ENCODE data around the gene NRDC. TPM values are rescaled to one million over a fixed set of nuclear protein-coding genes. Genes with fewer than 3 reads are reported as not detected.

The NRDC gene
- polyA plus RNA-seq, 3 donors = 66.8 to 92.0 (median 74.3) TPM

- WGBS (ENCODE audit: insufficient coverage) = no CpG with 5 or more reads among the region's 2 CpGs
- no peak overlapping the region for H3K4me3 ChIP-seq (replicated peaks in 1 of 3; ENCODE audit: low read depth in 2 of 3, low read length in 3 of 3)
- no peak for DNase-seq
- intact Hi-C loops (cut with micrococcal nuclease) = no loop called here
- Mint-ChIP-seq H3K27me3 (ENCODE audit: low read depth in 3 of 3) (peaks cover 1 to 14% (median 2%) of the 10 kb centered on the region in 3 donors), H3K4me1 (no peaks in the 10 kb centered on the region), H3K36me3 (no peaks in the 10 kb centered on the region), H3K4me3 (no peak overlapping the region), H3K27ac (no peak overlapping the region), H3K9me3 (peaks cover 6 to 21% (median 15%) of the 10 kb centered on the region in 7 donors)
- no peak overlapping the region for H3K27ac ChIP-seq (ENCODE audit: low read depth in 1 of 2, low read length in 2 of 2)
- H2AFZ ChIP-seq (ENCODE audit: insufficient read depth, low read depth, low read length, poor library complexity, severe bottlenecking) = no peak overlapping the region
- H3K4me2 ChIP-seq (replicated peaks; ENCODE audit: extremely low read depth, low read length, poor library complexity, severe bottlenecking) = no peak overlapping the region
- no peaks in the 10 kb centered on the region for H3K79me2 ChIP-seq (ENCODE audit: insufficient read depth, low read length)
- H3K27me3 ChIP-seq (ENCODE audit: control insufficient read depth in 2 of 2, insufficient read depth in 2 of 2, low read length in 2 of 2) = peaks cover 0 to 3% of the 10 kb centered on the region in 2 donors
- TF ChIP-seq CTCF (IDR thresholded peaks at IDR 0.05) = no peak
- H4K20me1 ChIP-seq (ENCODE audit: insufficient read depth, low read length) = no peaks in the 10 kb centered on the region
- peaks cover 0 to 17% of the 10 kb centered on the region in 2 donors for H3K9me3 ChIP-seq (replicated peaks in 1 of 2; ENCODE audit: control insufficient read depth in 1 of 2, insufficient read depth in 1 of 2, low read length in 2 of 2)
- no peaks in the 10 kb centered on the region for H3K36me3 ChIP-seq (replicated peaks in 1 of 2; ENCODE audit: control insufficient read depth in 1 of 2, insufficient read depth in 2 of 2, low read length in 2 of 2)
- no peaks in the 10 kb centered on the region for H3K4me1 ChIP-seq (ENCODE audit: control insufficient read depth in 1 of 2, insufficient read depth in 2 of 2, low read length in 2 of 2)
- no peak overlapping the region for H3K9ac ChIP-seq (ENCODE audit: insufficient read depth, low read length, poor library complexity, severe bottlenecking)
Observed at GRCh38 chr1:51908499-51908898, 30.0 kb upstream of the NRDC start.

- peaks cover 1 to 17% (median 2%) of the 10 kb centered on the region in 3 donors for H3K27me3 Mint-ChIP-seq (ENCODE audit: low read depth in 3 of 3)
- Histone ChIP-seq H3K4me1 (ENCODE audit: control insufficient read depth in 1 of 2, insufficient read depth in 2 of 2, low read length in 2 of 2) (no peaks in the 10 kb centered on the region), H3K36me3 (replicated peaks in 1 of 2; ENCODE audit: control insufficient read depth in 1 of 2, insufficient read depth in 2 of 2, low read length in 2 of 2) (no peaks in the 10 kb centered on the region), H3K9me3 (replicated peaks in 1 of 2; ENCODE audit: control insufficient read depth in 1 of 2, insufficient read depth in 1 of 2, low read length in 2 of 2) (peaks cover 0 to 17% of the 10 kb centered on the region in 2 donors), H3K27ac (ENCODE audit: low read depth in 1 of 2, low read length in 2 of 2) (no peak overlapping the region), H2AFZ (ENCODE audit: insufficient read depth, low read depth, low read length, poor library complexity, severe bottlenecking) (no peak overlapping the region), H3K4me2 (replicated peaks; ENCODE audit: extremely low read depth, low read length, poor library complexity, severe bottlenecking) (no peak overlapping the region), H4K20me1 (ENCODE audit: insufficient read depth, low read length) (no peaks in the 10 kb centered on the region), H3K4me3 (replicated peaks in 1 of 3; ENCODE audit: low read depth in 2 of 3, low read length in 3 of 3) (no peak overlapping the region), H3K9ac (ENCODE audit: insufficient read depth, low read length, poor library complexity, severe bottlenecking) (no peak overlapping the region), H3K79me2 (ENCODE audit: insufficient read depth, low read length) (no peaks in the 10 kb centered on the region), H3K27me3 (ENCODE audit: control insufficient read depth in 2 of 2, insufficient read depth in 2 of 2, low read length in 2 of 2) (peaks cover 0 to 5% of the 10 kb centered on the region in 2 donors)
- peaks cover 6 to 21% (median 15%) of the 10 kb centered on the region in 7 donors for H3K9me3 Mint-ChIP-seq
- no peak for DNase-seq
- H3K36me3 Mint-ChIP-seq = no peaks in the 10 kb centered on the region
- no peaks in the 10 kb centered on the region for H3K4me1 Mint-ChIP-seq
- no peak overlapping the region for H3K4me3 Mint-ChIP-seq
- intact Hi-C loops (cut with micrococcal nuclease) = no loop called here
- TF ChIP-seq CTCF (IDR thresholded peaks at IDR 0.05) = no peak
- whole genome bisulfite sequencing (ENCODE audit: insufficient coverage) = 0% methylated on average over 1 of the region's 4 CpGs
- peak overlapping the region in 1 of 7 donors; percentile 5 for H3K27ac Mint-ChIP-seq
Observed at GRCh38 chr1:51907079-51907702, 28.7 kb upstream of the NRDC start.
